ENCODE data around the gene EMILIN2.

- peak; percentile 47; the same call in 1 of the 2 replicates for TF ChIP-seq CTCF (conservative IDR thresholded peaks at IDR 0.05; ENCODE audit: low read length)
- TF ChIP-seq EZH2phosphoT487 (IDR thresholded peaks at IDR 0.05; ENCODE audit: borderline replicate concordance, low read depth, low read length) = no peak
These were observed 101.2 kb downstream of the EMILIN2 start for GRCh38 chr18:2948038-2948437.
